Transverse colon (tissue), 4 donors: ENCODE results near the gene LSM12.

Experiments used
- CTCF ChIP-seq, 5 experiments: fragments of 200-600 bp in 3 of 5; fragments of 450-650 bp in 2 of 5; sonication (generic) in 3 of 5; IDR thresholded peaks; 1 replicate in 2 of 5; 2 replicates in 3 of 5; pipeline ENCODE4 v1.5.1; 2016 to 2017; ENCODE audit warnings: antibody characterized with exemption in 5 of 5, inconsistent platforms in 3 of 5, mild to moderate bottlenecking in 2 of 5, moderate library complexity in 1 of 5
- POLR2A ChIP-seq: fragments of 450-650 bp; IDR thresholded peaks from one replicate; pipeline ENCODE4 v1.6.1; 2016; ENCODE audit warnings: antibody characterized with exemption, mild to moderate bottlenecking, moderate library complexity
- POLR2AphosphoS5 ChIP-seq, 3 donors: sonication (generic); formaldehyde crosslinking; IDR thresholded peaks; one replicate each; pipeline ENCODE4 v1.6.1; 2016; ENCODE audit warnings: antibody characterized with exemption in 3 of 3

GRCh38 chr17:44077595-44077909, 11.1 kb upstream of the LSM12 start:
- TF ChIP-seq POLR2A, result no peak
- no peak for TF ChIP-seq CTCF (IDR thresholded peaks at IDR 0.05)
- no peak for TF ChIP-seq POLR2AphosphoS5 (IDR thresholded peaks at IDR 0.05)
